Liver (tissue), 9 donors: ENCODE measurements around the gene RAB5IF. TPM values are rescaled to one million over a fixed set of nuclear protein-coding genes. Genes with fewer than 3 reads are reported as not detected.

ENCODE experiments used
- DNase-seq: peaks from one replicate; pipeline ENCODE4 v3.0.0-alpha.2; 2017; ENCODE audit warnings: low spot score
- H3K27ac ChIP-seq, 2 donors: one replicate each; pipeline ENCODE4 v1.7.0; 2013; ENCODE audit warnings: inconsistent platforms in 2 of 2, low read length in 2 of 2, control low read depth in 1 of 2, low read depth in 1 of 2, mild to moderate bottlenecking in 1 of 2
- H3K27me3 ChIP-seq, 4 donors: one replicate each; pipeline versions ENCODE4 v1.6.1 to v1.7.0; 2013; ENCODE audit warnings: low read length in 3 of 4, inconsistent platforms in 1 of 4, mild to moderate bottlenecking in 1 of 4, moderate library complexity in 1 of 4; ENCODE audit not compliant: control insufficient read depth in 4 of 4, insufficient read depth in 4 of 4
- H3K36me3 ChIP-seq, 4 donors: one replicate each; pipeline versions ENCODE4 v1.6.1 to v1.7.0; 2013; ENCODE audit warnings: low read length in 3 of 4, mild to moderate bottlenecking in 3 of 4, low read depth in 1 of 4, moderate library complexity in 1 of 4; ENCODE audit not compliant: control insufficient read depth in 4 of 4, insufficient read depth in 3 of 4
- H3K4me1 ChIP-seq, 4 donors: one replicate each; pipeline versions ENCODE4 v1.6.1 to v1.7.0; 2013; ENCODE audit warnings: low read length in 3 of 4, mild to moderate bottlenecking in 3 of 4, moderate library complexity in 1 of 4; ENCODE audit not compliant: control insufficient read depth in 4 of 4, insufficient read depth in 4 of 4
- H3K4me3 ChIP-seq, 3 donors: one replicate each; pipeline versions ENCODE4 v1.6.1 to v1.7.0; 2013; ENCODE audit warnings: low read length in 3 of 3, control low read depth in 1 of 3, low read depth in 1 of 3, mild to moderate bottlenecking in 1 of 3
- H3K9ac ChIP-seq, 2 donors: one replicate each; pipeline ENCODE4 v1.7.0; 2013; ENCODE audit warnings: low read length in 2 of 2, mild to moderate bottlenecking in 2 of 2, moderate library complexity in 2 of 2, control low read depth in 1 of 2, low read depth in 1 of 2
- H3K9me3 ChIP-seq, 4 donors: one replicate each; pipeline versions ENCODE4 v1.6.1 to v1.7.0; 2013; ENCODE audit warnings: low read length in 3 of 4; ENCODE audit not compliant: control insufficient read depth in 4 of 4
- ATF3 ChIP-seq: IDR thresholded peaks from 2 replicates; pipeline ENCODE4 v1.6.1; 2016; ENCODE audit warnings: antibody characterized with exemption
- CTCF ChIP-seq: fragments of 150-350 bp; IDR thresholded peaks from 2 replicates; pipeline ENCODE4 v1.5.1; 2017; ENCODE audit warnings: improper control_type of control experiment, low read depth, low read length; ENCODE audit not compliant: missing input control
- EGR1 ChIP-seq, 2 donors: IDR thresholded peaks; 2 replicates each; pipeline ENCODE4 v1.6.1; 2016 to 2018; ENCODE audit warnings: antibody characterized with exemption in 2 of 2, low read depth in 2 of 2
- FOXA1 ChIP-seq: IDR thresholded peaks from 2 replicates; pipeline ENCODE4 v1.6.1; 2016; ENCODE audit warnings: antibody characterized with exemption
- FOXA2 ChIP-seq: IDR thresholded peaks from 2 replicates; pipeline ENCODE4 v1.6.1; 2016; ENCODE audit warnings: antibody characterized with exemption
- JUND ChIP-seq, 2 donors: IDR thresholded peaks; 2 replicates each; pipeline ENCODE4 v1.6.1; 2016; ENCODE audit warnings: antibody characterized with exemption in 2 of 2
- MAX ChIP-seq: IDR thresholded peaks from 2 replicates; pipeline ENCODE4 v1.6.1; 2016; ENCODE audit warnings: antibody characterized with exemption
- RXRA ChIP-seq, 2 donors: IDR thresholded peaks; 2 replicates each; pipeline ENCODE4 v1.6.1; 2017 to 2018; ENCODE audit warnings: antibody characterized with exemption in 2 of 2, mild to moderate bottlenecking in 1 of 2
- SP1 ChIP-seq: IDR thresholded peaks from 2 replicates; pipeline ENCODE4 v1.6.1; 2018; ENCODE audit warnings: antibody characterized with exemption, mild to moderate bottlenecking
- TAF1 ChIP-seq: conservative IDR thresholded peaks from 2 replicates; pipeline ENCODE4 v1.6.1; 2016; ENCODE audit warnings: antibody characterized with exemption, mild to moderate bottlenecking
- YY1 ChIP-seq: IDR thresholded peaks from 2 replicates; pipeline ENCODE4 v1.6.1; 2016; ENCODE audit warnings: antibody characterized with exemption, mild to moderate bottlenecking
- ZBTB33 ChIP-seq: IDR thresholded peaks from 2 replicates; pipeline ENCODE4 v1.6.1; 2016; ENCODE audit warnings: antibody characterized with exemption
- WGBS: extraction: QIAGEN DNeasy Blood & Tissue Kit; methylation state at CpG from one replicate; pipeline ENCODE4 v1.1.7; 2013; 5-methylcytosine and 5-hydroxymethylcytosine counted together
- polyA plus RNA-seq, 2 donors: library from polyadenylated mRNA; stranded (reverse) in 1 of 2; unstranded in 1 of 2; fragments of 200-250 nt in 1 of 2; fragments of >200 nt in 1 of 2; fragmentation: Nextera tagmentation in 1 of 2; extraction: Ambion mirVana in 1 of 2; gene quantifications; one replicate each; pipeline versions ENCODE4 v1.2.1 to v1.2.3, GENCODE V29; 2013 to 2015
- total RNA-seq, 2 donors: library from RNA; depleted of rRNA; stranded (reverse); fragments of >200 nt; gene quantifications; one replicate each; pipeline ENCODE4 v1.2.3, GENCODE V29; 2014
- donor health status: healthy.
- donor health status: healthy.
- donor health status: healthy.
- donor health status: healthy.
- donor health status: healthy.

The RAB5IF gene
- total and polyA plus RNA-seq, 4 donors: 58.9 to 170 (median 125) TPM

GRCh38 chr20:36628076-36628475 is 22.5 kb downstream of the RAB5IF start:
- Histone ChIP-seq H3K27ac (no peak overlapping the region), H3K9me3 (no peaks in the 10 kb centered on the region), H3K4me1 (peaks cover 0 to 4% (median 1%) of the 10 kb centered on the region in 4 donors), H3K36me3 (no peaks in the 10 kb centered on the region), H3K27me3 (no peaks in the 10 kb centered on the region), H3K4me3 (no peak overlapping the region), H3K9ac (no peak overlapping the region)
- no peak for DNase-seq
- TF ChIP-seq ATF3 (no peak), YY1 (no peak), CTCF (no peak), FOXA1 (no peak), ZBTB33 (no peak)
- WGBS: 92% methylated on average over 7 of the region's 7 CpGs

GRCh38 chr20:36629719-36630681 is 24.4 kb downstream of the RAB5IF start:
- H3K4me3 ChIP-seq: no peak overlapping the region
- no peaks in the 10 kb centered on the region for H3K36me3 ChIP-seq
- H3K9ac ChIP-seq: no peak overlapping the region
- no peak for DNase-seq
- no peaks in the 10 kb centered on the region for H3K27me3 ChIP-seq
- no peak overlapping the region for H3K27ac ChIP-seq
- no peaks in the 10 kb centered on the region for H3K4me1 ChIP-seq
- H3K9me3 ChIP-seq: no peaks in the 10 kb centered on the region
- 84% methylated on average over 15 of the region's 15 CpGs for WGBS
- TF ChIP-seq YY1 (no peak), EGR1 (IDR thresholded peaks at IDR 0.05; ENCODE audit: low read depth in 2 of 2) (no peak), TAF1 (no peak), JUND (IDR thresholded peaks at IDR 0.05) (no peak), FOXA2 (no peak), RXRA (IDR thresholded peaks at IDR 0.05) (no peak), MAX (no peak), SP1 (no peak), CTCF (no peak), FOXA1 (no peak)
